Parathyroid adenoma (tissue), 2 donors: ENCODE measurements around the gene MT1F.
"Not testable (repeated sequence)": the region's sequence is repeated elsewhere in the genome, so short reads cannot be mapped to it uniquely, and the experiment has no call there.

Experiments
- H2AFZ ChIP-seq: fragments of 300-600 bp; sonication (generic); one replicate; pipeline ENCODE4 v1.7.0; 2017; ENCODE audit warnings: antibody characterized with exemption, mild to moderate bottlenecking
- H3K27ac ChIP-seq: fragments of 300-600 bp; sonication (generic); one replicate; pipeline ENCODE4 v1.7.0; 2017
- H3K27me3 ChIP-seq: fragments of 300-600 bp; sonication (generic); one replicate; pipeline ENCODE4 v1.7.0; 2017; ENCODE audit warnings: low read length; ENCODE audit not compliant: control insufficient read depth, insufficient read depth
- H3K36me3 ChIP-seq: fragments of 300-600 bp; sonication (generic); one replicate; pipeline ENCODE4 v1.7.0; 2017; ENCODE audit warnings: low read length; ENCODE audit not compliant: control insufficient read depth, insufficient read depth
- H3K4me1 ChIP-seq: fragments of 300-600 bp; sonication (generic); one replicate; pipeline ENCODE4 v1.7.0; 2017; ENCODE audit warnings: control low read depth
- H3K4me2 ChIP-seq: fragments of 300-600 bp; sonication (generic); one replicate; pipeline ENCODE4 v1.7.0; 2017; ENCODE audit warnings: low read length
- H3K4me3 ChIP-seq: fragments of 300-600 bp; sonication (generic); one replicate; pipeline ENCODE4 v1.7.0; 2017; ENCODE audit warnings: low read depth, low read length
- H3K79me2 ChIP-seq: fragments of 300-600 bp; sonication (generic); one replicate; pipeline ENCODE4 v1.7.0; 2017; ENCODE audit warnings: control low read depth
- H3K9ac ChIP-seq: fragments of 300-600 bp; sonication (generic); one replicate; pipeline ENCODE4 v1.7.0; 2017; ENCODE audit warnings: mild to moderate bottlenecking
- H3K9me3 ChIP-seq: fragments of 300-600 bp; sonication (generic); one replicate; pipeline ENCODE4 v1.7.0; 2017; ENCODE audit warnings: low read length; ENCODE audit not compliant: control insufficient read depth
- CTCF ChIP-seq: fragments of 300-600 bp; sonication (generic); IDR thresholded peaks from one replicate; pipeline ENCODE4 v1.7.0; 2017; ENCODE audit warnings: antibody characterized with exemption, mild to moderate bottlenecking
- donor health status: primary hyperparathyroidism.

MT1F gene

GRCh38 chr16:56672761-56673536, 15.2 kb downstream of the MT1F start:
- no peaks in the 10 kb centered on the region for H3K4me1 ChIP-seq
- no peak overlapping the region for H3K4me3 ChIP-seq
- H3K9ac ChIP-seq = no peak overlapping the region
- no peaks in the 10 kb centered on the region for H3K27me3 ChIP-seq
- no peaks in the 10 kb centered on the region for H3K36me3 ChIP-seq
- H3K4me2 ChIP-seq = no peak overlapping the region
- H3K79me2 ChIP-seq = no peaks in the 10 kb centered on the region
- no peak overlapping the region for H2AFZ ChIP-seq
- TF ChIP-seq CTCF = no peak
- no peak overlapping the region for H3K27ac ChIP-seq
- H3K9me3 ChIP-seq = no peaks in the 10 kb centered on the region

DNA sequence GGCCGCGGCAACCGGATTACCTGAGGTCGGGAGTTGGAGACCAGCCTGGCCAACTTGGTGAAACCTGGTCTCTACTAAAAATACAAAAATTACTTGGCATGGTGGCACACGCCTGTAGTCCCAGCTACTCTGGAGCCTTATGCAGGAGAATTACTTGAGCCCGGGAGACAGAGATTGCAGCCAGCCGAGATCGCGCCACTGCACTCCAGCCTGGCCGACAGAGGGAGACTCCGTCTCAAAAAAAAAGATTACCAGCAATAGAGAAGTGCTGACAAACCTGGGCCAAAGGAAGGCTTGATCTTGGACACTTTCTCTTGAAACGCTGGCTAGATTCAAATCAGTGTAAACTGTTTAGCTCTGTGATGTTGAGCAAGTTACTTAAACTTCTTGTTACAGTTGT, 16.2 kb downstream of the MT1F start:
- peak; percentile 82 for TF ChIP-seq CTCF
- Histone ChIP-seq H3K4me2 (no peak overlapping the region), H3K9ac (no peak overlapping the region), H3K27ac (no peak overlapping the region), H3K4me1 (no peaks in the 10 kb centered on the region), H2AFZ (no peak overlapping the region), H3K9me3 (no peaks in the 10 kb centered on the region), H3K36me3 (no peaks in the 10 kb centered on the region), H3K79me2 (no peaks in the 10 kb centered on the region), H3K27me3 (no peaks in the 10 kb centered on the region), H3K4me3 (no peak overlapping the region)

DNA sequence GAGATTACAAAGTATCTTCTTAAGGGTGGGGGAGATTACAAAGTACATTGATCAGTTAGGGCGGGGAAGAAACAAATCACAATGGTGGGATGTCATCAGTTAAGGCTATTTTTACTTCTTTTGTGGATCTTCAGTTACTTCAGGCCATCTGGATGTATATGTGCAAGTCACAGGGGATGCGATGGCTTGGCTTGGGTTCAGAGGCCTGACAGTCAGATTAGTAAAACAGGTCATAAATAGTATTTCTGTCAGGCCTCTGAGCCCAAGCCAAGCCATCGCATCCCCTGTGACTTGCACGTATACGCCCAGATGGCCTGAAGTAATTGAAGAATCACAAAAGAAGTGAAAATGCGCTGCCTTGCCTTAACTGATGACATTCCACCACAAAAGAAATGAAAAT, 16.8 kb downstream of the MT1F start:
- not testable (repeated sequence) for H3K9me3 ChIP-seq, H3K36me3 ChIP-seq, H3K9ac ChIP-seq, H2AFZ ChIP-seq, H3K4me3 ChIP-seq, H3K4me1 ChIP-seq, H3K79me2 ChIP-seq, H3K27me3 ChIP-seq, H3K4me2 ChIP-seq, H3K27ac ChIP-seq

GRCh38 chr16:56675685-56676210, 18.0 kb downstream of the MT1F start:
- no peak for TF ChIP-seq CTCF
- no peaks in the 10 kb centered on the region for H3K27me3 ChIP-seq
- no peaks in the 10 kb centered on the region for H3K79me2 ChIP-seq
- no peak overlapping the region for H2AFZ ChIP-seq
- H3K4me2 ChIP-seq = no peak overlapping the region
- H3K9me3 ChIP-seq = no peaks in the 10 kb centered on the region
- no peak overlapping the region for H3K27ac ChIP-seq
- no peaks in the 10 kb centered on the region for H3K36me3 ChIP-seq
- H3K4me1 ChIP-seq = no peaks in the 10 kb centered on the region
- no peak overlapping the region for H3K9ac ChIP-seq
- no peak overlapping the region for H3K4me3 ChIP-seq

DNA sequence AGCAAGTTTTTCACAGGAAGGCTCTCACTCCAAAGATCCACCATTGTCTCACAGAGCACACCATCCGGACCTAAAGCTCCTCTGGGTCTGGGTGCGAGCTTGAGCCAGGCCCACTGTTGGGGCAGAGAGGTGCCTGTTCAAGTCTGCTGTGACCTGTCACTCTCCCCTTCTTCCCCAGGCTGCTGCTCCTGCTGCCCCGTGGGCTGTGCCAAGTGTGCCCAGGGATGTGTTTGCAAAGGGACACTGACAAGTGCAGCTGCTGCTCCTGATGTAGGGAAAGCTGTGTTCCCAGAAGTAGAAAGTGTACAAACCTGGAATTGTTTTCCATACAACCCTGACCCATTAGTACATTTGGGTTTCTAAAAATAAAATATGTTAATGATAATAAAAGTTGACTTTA, 19.7 kb downstream of the MT1F start:
- Histone ChIP-seq H2AFZ (no peak overlapping the region), H3K79me2 (no peaks in the 10 kb centered on the region), H3K9me3 (no peaks in the 10 kb centered on the region), H3K27ac (no peak overlapping the region), H3K36me3 (no peaks in the 10 kb centered on the region), H3K4me1 (no peaks in the 10 kb centered on the region), H3K4me2 (no peak overlapping the region), H3K9ac (no peak overlapping the region), H3K27me3 (no peaks in the 10 kb centered on the region), H3K4me3 (no peak overlapping the region)
- no peak for TF ChIP-seq CTCF
